Osteoblast (primary cell): ENCODE results near the gene SF3B2. TPM values are rescaled to one million over a fixed set of nuclear protein-coding genes. Genes with fewer than 3 reads are reported as not detected.

Source experiments
- DNase-seq: peaks from one replicate; pipeline ENCODE4 v3.0.0; 2011; ENCODE audit warnings: low spot score, mixed read lengths; ENCODE audit not compliant: insufficient read length; ENCODE audit errors: missing footprints
- H2AFZ ChIP-seq: 2 replicates; pipeline ENCODE4 v1.6.0; 2011; ENCODE audit warnings: mild to moderate bottlenecking, low read length
- H3K27ac ChIP-seq: 2 replicates; pipeline ENCODE4 v1.5.1; 2011; ENCODE audit warnings: mild to moderate bottlenecking, low read depth, low read length, moderate library complexity
- H3K27me3 ChIP-seq: 2 replicates; pipeline ENCODE4 v1.6.0; 2012; ENCODE audit warnings: mild to moderate bottlenecking, control low read depth, inconsistent platforms, low read length, moderate library complexity; ENCODE audit not compliant: insufficient read depth
- H3K36me3 ChIP-seq: 2 replicates; pipeline ENCODE4 v1.5.1; 2011; ENCODE audit warnings: mild to moderate bottlenecking, low read length, control low read depth, moderate library complexity; ENCODE audit not compliant: insufficient read depth
- H3K4me1 ChIP-seq: 2 replicates; pipeline ENCODE4 v1.5.1; 2011; ENCODE audit warnings: mild to moderate bottlenecking, low read length, control low read depth, moderate library complexity; ENCODE audit not compliant: insufficient read depth
- H3K4me2 ChIP-seq: 2 replicates; pipeline ENCODE4 v1.6.0; 2011; ENCODE audit warnings: mild to moderate bottlenecking, low read length; ENCODE audit not compliant: insufficient read depth
- H3K4me3 ChIP-seq: fragments of 200-600 bp; sonication (generic); 3 replicates; pipeline ENCODE4 v1.5.1; 2012; ENCODE audit warnings: mild to moderate bottlenecking, low read length, inconsistent platforms; ENCODE audit not compliant: insufficient read depth
- H3K79me2 ChIP-seq: 2 replicates; pipeline ENCODE4 v1.6.0; 2012; ENCODE audit warnings: mild to moderate bottlenecking, low read length, control low read depth, inconsistent platforms; ENCODE audit not compliant: insufficient read depth
- H3K9me3 ChIP-seq: 2 replicates; pipeline ENCODE4 v1.5.1; 2011; ENCODE audit warnings: low read depth, low read length, control low read depth
- H4K20me1 ChIP-seq: 2 replicates; pipeline ENCODE4 v1.6.0; 2012; ENCODE audit warnings: mild to moderate bottlenecking, low read length, control low read depth; ENCODE audit not compliant: insufficient read depth
- CTCF ChIP-seq: IDR thresholded peaks from 2 replicates; pipeline ENCODE4 v1.5.1; 2011; ENCODE audit warnings: mild to moderate bottlenecking, low read depth, low read length, moderate library complexity; ENCODE audit errors: extremely low read depth
- total RNA-seq: library from RNA; depleted of rRNA; stranded (reverse); fragments of >200 nt; gene quantifications from 2 replicates; pipeline ENCODE4 v1.2.3, GENCODE V29; 2012

SF3B2 gene
- total RNA-seq, 1 donor = 164 TPM

DNA sequence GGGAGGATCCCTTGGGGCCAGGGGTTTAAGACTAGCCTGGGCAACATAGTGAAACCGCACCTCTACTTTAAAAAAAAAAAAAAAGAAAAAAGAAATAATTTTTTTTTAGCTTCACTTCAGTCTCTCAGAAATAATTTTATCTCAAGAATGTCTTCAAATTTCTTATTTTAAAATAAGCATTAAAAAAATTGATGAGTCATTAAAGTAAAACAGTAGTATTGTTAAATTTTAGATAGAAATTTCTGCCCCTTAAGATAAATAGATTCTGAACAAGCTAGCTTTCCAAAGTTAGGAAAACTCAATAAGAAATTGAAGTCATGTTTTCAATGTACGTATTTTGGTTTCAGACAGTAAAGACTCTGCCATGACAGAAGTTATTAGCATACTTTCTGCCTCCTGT, 10.2 kb downstream of the SF3B2 start:
- DNase-seq = no peak
- Histone ChIP-seq H3K79me2 (peaks cover 53% of the 10 kb centered on the region), H3K27me3 (no peaks in the 10 kb centered on the region)

GRCh38 chr11:66063900-66064299, 11.7 kb downstream of the SF3B2 start:
- Histone ChIP-seq H3K4me1 (peaks cover 8% of the 10 kb centered on the region), H3K4me2 (no peak overlapping the region), H2AFZ (no peak overlapping the region), H3K79me2 (peaks cover 49% of the 10 kb centered on the region), H3K4me3 (no peak overlapping the region), H3K36me3 (peaks cover 100% of the 10 kb centered on the region), H4K20me1 (peaks cover 11% of the 10 kb centered on the region), H3K9me3 (no peaks in the 10 kb centered on the region), H3K27me3 (no peaks in the 10 kb centered on the region), H3K27ac (no peak overlapping the region)
- TF ChIP-seq CTCF = no peak
- DNase-seq = no peak

More for the DNA sequence above, 10.2 kb downstream of the SF3B2 start:
- Histone ChIP-seq H4K20me1 (peaks cover 9% of the 10 kb centered on the region), H3K4me3 (no peak overlapping the region), H3K27ac (no peak overlapping the region), H3K36me3 (peaks cover 99% of the 10 kb centered on the region), H3K9me3 (no peaks in the 10 kb centered on the region), H3K4me1 (no peaks in the 10 kb centered on the region), H3K4me2 (no peak overlapping the region), H2AFZ (no peak overlapping the region)
- TF ChIP-seq CTCF = no peak

DNA sequence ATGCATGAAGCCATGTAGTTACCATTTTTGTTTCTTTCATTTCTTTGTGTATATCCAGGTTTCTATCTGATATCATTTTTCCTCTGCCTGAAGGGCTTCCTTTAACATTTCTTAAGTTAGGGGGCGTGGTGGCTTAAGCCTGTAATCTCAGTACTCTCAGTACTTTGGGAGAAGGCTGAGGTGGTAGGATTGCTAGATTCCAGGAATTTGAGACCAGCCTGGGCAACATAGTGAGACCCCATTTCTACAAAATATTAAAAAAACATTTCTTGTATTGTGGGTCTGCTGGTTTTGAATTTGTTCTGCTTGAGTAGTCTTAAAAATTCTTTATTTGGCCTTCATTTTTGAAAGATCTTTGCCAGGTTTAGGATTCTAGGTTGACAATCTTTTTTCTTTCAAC, 12.4 kb downstream of the SF3B2 start:
- Histone ChIP-seq H3K4me1 (peaks cover 15% of the 10 kb centered on the region), H3K27ac (no peak overlapping the region), H2AFZ (no peak overlapping the region), H3K4me3 (no peak overlapping the region), H4K20me1 (peaks cover 14% of the 10 kb centered on the region), H3K9me3 (no peaks in the 10 kb centered on the region), H3K79me2 (peaks cover 49% of the 10 kb centered on the region), H3K27me3 (no peaks in the 10 kb centered on the region), H3K36me3 (peaks cover 97% of the 10 kb centered on the region), H3K4me2 (no peak overlapping the region)
- no peak for DNase-seq
- TF ChIP-seq CTCF = no peak

DNA sequence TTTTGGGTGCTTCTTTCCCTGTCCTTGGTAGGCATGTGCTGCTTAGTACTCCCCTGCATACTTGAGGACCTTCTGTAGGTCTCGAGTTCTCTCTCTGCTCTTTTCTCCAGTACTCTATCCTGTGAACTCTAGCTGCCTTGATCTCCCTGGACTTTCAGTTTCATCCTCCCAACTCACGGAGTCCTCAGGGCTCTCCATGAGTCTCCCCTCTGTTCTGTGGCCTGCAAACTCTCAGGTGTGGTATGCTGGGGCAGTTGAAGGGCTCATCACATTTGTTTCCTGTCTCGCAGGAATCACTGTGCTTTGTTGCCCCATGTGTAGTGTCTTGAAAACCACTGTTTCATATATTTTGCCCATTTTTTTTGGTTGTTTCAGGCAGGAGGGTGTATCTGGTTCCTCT, 14.6 kb downstream of the SF3B2 start:
- H2AFZ ChIP-seq = no peak overlapping the region
- TF ChIP-seq CTCF = no peak
- H3K27ac ChIP-seq = no peak overlapping the region
- no peak overlapping the region for H3K4me3 ChIP-seq
- H3K27me3 ChIP-seq = no peaks in the 10 kb centered on the region
- H3K4me2 ChIP-seq = no peak overlapping the region
- H4K20me1 ChIP-seq = peaks cover 17% of the 10 kb centered on the region
- H3K9me3 ChIP-seq = no peaks in the 10 kb centered on the region
- peaks cover 42% of the 10 kb centered on the region for H3K79me2 ChIP-seq
- no peak for DNase-seq
- peaks cover 16% of the 10 kb centered on the region for H3K4me1 ChIP-seq
- H3K36me3 ChIP-seq = peaks cover 75% of the 10 kb centered on the region
